SKM-1 treated with dmso at 0.1 percent for 144 hours (cell line): ENCODE results near the gene BRAP.
"Not testable (repeated sequence)": the region's sequence is repeated elsewhere in the genome, so short reads cannot be mapped to it uniquely, and the experiment has no call there.

ENCODE experiments used
- DNase-seq: peaks from one replicate; lab custom pipeline; 2025; ENCODE audit not compliant: unreplicated experiment; lab: John Stamatoyannopoulos, UW

The BRAP gene

DNA sequence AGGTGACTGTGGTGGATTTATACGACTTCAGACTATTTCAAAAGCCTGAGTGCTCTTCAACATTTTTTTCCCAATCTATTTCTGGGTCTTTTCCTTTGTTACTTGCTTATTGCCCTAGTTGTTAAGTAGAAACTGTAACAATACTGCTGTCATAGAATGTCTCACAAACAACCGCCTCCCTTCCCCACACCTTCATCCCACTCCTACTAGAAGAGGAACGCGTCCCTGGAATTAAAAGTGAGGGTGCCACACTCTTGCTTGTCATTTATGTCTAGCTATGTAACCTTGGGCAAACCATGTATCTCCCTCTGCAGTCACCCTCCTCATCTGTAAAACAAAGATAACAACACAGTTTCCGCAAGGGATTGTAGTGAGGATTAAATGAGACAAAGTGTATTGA lies 8.6 kb downstream of the BRAP start:
- no peak for DNase-seq

DNA sequence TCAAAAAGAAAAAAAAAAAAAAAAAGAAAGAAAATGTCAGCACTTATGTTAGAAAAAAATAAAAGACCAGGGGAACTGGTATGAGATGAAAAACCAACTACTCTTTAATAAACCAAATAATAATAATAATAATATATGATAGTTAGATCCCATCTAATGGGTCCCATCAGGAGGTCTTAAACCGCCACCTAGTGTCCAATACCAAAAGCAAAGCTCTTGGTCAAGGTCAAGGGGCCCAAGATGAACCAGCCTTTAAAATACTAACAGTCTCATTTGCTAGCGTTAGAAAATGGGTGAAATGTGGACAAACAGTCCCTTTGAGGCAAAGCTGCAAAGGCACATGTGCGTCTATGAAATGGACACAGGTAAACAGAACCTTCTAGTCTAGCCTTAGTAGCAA lies 12.3 kb downstream of the BRAP start:
- no peak for DNase-seq

DNA sequence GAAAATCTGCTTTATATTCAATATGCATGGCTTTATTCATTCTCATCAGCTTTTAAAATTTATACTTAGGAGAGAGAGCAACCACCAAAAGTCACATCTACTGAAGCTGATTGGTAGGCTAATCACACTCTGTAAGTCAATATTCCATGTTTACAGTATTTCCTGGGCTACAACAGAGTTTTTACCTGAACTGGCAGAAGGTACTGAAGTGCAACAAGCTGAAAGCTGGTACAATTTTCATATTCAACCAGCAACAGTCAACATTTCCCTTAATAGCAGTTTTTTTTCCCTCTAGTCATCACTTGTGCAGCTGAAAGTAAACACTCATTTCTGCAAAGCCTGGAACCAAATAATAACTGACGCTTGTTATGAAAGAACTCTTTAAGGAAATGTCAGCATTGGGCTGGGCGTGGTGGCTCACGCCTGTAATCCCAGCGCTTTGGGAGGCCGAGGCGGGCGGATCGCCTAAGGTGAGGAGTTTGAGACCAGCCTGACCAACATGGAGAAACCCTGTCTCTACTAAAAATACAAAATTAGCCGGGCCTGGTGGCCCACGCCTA lies 12.9 kb downstream of the BRAP start:
- DNase-seq: no peak

DNA sequence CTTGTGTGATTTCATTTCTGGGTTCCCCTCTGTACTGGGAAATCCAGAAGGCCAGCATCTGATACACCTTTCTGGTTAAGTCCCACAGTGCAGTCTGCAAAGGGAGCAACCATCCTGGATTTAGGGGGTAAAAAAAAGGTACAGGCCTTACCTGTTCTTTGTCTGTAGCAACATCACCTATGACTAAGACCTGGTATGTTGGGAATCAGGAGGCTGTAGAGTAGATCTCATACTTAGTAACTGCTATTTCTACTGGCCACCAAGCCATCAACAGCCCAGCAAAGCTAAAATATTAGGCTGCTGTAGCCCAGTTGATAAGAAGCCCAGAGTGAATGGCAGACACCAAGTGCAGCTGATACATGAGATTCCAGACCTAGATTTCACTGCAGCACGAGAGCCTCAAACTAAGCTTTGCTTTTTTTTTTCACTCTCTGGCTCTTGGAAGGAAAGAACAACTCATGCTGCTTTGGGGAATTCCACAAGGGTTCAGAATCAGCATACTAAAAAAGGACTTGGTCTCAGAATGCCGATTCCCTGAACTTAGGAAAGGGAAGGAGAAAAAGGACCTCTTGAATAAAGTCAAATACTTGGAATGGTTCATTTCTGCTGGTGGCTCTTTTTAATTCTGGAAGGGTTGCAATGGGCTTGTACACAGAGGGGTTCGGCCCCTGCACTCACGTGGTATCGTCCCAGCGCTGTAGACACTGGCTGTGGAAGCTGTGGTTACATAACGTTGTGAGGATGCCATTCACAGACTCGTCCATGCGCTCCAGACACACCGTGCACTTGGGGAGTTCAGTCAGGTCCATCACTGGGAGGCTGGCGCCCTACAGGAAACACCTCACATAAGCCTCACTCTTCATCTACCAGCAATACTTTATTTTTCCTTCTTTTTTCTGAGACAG lies 20.5 kb downstream of the BRAP start:
- DNase-seq: no peak

DNA sequence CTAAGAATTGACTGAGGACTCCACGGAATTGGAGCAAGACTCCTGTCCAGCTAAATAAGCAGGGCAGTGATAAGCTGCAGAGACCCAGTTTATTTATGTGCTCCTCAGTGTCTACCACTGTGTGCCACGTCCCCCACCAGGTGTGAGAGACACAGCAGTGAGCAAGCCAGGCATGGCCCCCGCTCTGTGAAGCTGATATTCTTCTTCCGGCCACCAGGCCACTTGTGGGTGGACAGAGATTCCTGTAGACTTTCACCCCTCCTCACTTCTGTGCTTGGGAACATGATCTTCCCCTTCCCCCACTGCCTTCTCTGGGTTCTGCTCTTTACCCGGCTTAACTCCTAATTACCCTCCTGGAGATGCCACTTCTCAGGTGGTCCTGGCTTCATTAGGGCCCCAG lies 21.3 kb downstream of the BRAP start:
- no peak for DNase-seq

DNA sequence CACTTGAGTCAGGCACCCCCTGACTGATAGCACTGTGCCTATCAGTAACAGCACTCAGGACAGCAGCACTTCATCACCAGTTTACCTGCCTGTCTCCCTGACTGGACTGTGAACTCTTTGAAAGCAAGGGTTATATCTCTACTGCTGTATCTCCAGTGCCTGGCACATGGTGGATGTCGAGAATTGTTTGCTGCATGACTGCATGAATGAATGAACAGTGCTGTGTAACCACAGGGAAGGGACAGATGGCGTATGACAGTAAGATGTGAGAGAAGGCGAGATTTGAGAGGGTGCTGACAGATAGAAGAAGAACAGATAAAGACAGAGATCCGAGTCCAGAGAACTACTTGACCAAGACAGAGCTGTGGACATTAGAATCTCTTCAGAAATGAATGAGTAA lies 29.7 kb downstream of the BRAP start:
- DNase-seq: no peak

DNA sequence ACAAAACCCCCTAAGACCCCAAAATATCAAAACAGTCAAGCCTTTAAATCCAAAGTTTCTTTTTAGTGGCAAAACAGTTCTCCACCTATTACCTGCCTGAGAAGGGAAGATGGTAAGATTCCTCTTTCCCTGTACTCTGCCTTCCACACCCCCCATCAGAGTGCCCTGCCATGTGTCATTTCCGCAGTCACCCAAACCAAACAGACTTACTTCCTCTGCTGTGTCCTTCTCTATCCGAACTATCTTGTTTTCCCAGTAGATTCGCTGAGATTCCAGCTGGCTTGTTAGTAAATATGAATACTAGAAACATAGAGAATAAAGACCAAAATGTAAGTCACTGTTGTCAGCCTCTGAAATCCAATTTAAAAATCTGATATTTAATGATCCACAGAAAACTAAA lies 30.4 kb downstream of the BRAP start:
- no peak for DNase-seq

DNA sequence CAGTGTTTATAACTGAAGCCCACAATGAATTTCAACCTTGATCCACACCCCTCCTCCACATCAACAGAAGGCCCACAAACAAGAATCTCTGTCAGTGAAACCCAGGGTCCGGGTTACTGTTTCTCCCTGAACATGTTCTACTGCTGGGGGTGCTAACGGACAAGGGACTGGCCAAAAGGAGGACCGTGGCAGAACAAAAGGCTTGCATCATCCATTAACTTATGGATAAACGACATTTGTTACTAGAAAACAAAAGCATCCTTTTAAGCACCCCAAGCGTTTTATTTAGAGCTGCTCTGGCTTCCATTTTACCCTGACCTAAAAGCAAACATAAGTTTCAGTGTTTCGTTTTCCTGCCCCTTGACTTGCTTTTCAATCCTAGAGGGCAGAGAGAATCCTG lies 32.2 kb downstream of the BRAP start:
- no peak for DNase-seq

DNA sequence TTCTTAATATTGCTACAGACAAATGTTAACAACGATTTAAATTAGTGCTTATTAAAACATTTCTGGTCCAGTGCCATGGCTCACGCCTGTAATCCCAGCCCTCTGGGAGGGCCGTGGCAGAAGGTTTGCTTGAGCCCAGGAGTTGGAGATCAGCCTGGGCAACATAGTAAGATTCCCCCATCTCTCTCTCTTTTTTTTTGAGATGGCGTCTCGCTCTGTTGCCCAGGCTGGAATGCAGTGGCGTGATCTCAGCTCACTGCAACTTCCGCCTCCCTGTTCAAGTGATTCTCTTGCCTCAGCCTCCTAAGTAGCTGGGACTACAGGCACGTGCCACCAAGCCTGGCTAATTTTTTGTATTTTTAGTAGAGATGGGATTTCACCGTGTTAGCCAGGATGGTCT lies 33.2 kb downstream of the BRAP start:
- DNase-seq: not testable (repeated sequence)

DNA sequence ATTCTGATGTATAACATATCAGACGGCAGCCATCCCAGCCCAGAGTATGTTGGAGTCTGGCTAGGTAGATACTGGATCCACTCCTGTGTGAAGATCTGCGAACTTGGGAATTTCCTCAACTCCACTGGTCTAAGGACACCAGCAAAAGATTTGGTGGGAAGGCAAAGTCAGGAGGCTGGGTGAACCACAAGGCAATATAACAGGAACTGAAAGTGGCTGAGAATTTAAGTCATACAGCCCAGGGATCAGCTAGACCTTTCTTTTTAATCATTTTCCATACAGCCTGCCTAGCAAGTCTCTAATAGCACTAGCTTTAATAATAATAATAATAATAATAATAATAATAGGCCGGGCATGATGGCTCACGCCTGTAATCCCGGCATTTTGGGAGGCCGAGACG lies 34.8 kb downstream of the BRAP start:
- no peak for DNase-seq

DNA sequence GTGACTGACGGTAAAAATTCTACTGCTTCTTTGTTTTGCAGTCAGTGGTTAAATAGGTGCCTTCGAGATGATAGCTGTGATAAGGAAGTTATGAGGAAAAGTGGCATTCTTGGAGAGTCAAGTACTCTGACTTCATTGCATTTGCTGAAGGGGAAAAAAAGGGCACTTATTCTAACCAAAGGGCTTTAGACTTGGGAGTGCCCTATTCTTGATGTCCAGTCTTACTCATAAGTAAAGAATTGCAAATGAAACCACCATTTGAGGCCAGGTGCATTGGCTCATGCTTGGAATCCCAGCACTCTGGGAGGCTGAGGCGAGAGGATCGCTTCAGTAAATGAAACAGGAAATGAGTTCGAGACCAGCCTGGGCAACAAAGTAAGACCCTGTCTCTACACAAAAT lies 40.3 kb downstream of the BRAP start:
- DNase-seq: no peak

DNA sequence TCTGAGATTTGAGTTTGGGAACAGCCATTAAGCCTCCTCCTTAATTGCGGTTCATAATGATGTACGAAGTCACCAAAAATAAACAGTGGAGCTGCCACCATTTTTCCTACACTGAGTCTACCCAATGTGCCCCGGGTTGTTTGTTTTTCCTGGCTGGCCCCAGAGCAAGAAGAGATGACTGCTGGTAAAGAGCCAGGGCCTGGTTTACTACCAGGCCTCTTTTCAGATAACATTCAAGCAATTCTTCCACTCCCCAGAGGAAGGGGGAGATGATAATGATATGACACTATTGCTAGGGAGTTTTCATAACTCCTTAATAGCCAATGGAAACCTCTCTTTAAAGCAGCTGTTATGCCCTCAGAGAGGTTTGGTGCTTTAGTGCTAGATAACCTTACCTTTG lies 42.3 kb downstream of the BRAP start:
- DNase-seq: no peak

DNA sequence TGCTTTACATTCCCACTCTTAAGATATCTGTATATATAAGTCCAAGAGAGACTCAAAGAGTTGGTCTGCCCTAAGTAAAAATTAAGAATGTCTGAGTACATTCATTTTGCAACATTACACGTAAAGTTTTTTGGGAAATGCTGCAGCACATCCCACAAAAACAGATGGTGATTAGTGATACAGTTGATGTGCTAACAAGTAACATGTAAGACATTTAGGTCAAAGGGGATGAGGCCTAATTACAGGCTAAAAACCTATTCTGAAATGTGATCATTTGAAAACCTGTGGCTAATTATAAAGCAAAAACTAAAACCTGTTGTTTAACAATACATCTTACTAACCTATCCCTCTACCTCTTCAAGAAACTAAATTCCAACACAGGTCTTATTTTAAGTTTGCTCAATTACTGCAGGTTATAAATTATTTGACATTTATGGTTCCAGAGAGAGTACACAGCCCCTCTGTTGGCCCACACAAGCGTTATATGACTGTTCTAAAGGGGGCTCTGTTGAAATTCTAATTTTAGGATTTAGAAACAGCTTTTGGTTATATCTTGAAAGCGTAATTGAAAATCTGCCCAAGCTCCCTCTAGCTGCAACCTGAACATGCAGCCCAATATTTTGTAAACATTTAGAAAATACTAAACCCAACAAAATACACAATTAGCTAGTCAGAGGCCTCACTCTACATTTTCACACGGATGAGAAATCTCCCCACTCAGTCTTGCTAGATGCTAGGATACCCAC lies 42.9 kb downstream of the BRAP start:
- no peak for DNase-seq

DNA sequence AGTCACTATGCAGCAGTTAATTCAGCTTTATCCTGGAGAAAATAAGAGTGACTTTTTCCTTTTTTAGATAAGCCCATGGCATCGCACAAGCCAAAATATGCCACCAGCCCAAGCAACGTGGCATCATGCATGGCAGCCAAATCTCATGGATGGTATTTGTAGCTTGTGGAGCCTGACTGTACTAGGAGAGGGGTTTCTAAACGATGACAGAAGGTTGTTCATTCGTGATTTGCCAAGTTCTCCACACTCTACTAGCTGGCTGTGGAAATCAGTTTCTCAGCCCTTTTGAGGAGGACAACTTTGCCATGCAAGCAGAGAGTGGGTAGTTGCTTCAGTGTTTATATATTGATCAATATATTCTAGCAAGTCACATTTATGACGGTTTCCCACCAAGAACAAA lies 45.2 kb downstream of the BRAP start:
- DNase-seq: no peak

DNA sequence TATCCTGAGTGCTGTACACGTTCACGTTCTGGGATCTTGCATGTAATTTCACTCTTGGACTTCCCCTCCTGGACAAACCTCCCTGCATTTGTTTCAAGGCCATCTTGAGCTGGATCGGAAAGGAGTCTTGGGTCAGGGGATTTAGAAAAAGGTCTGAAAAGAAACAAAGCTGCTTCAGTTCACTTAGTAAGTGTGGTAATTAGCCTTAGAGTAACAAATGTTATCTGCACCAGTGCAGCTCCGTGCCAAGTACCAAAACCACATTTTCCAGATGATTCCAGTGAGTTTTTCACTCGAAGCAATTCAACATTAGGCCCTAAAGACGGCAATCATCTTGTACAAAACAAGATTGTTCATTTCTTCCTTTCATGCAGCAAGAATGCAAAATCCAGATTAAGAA lies 47.2 kb downstream of the BRAP start:
- DNase-seq: no peak

DNA sequence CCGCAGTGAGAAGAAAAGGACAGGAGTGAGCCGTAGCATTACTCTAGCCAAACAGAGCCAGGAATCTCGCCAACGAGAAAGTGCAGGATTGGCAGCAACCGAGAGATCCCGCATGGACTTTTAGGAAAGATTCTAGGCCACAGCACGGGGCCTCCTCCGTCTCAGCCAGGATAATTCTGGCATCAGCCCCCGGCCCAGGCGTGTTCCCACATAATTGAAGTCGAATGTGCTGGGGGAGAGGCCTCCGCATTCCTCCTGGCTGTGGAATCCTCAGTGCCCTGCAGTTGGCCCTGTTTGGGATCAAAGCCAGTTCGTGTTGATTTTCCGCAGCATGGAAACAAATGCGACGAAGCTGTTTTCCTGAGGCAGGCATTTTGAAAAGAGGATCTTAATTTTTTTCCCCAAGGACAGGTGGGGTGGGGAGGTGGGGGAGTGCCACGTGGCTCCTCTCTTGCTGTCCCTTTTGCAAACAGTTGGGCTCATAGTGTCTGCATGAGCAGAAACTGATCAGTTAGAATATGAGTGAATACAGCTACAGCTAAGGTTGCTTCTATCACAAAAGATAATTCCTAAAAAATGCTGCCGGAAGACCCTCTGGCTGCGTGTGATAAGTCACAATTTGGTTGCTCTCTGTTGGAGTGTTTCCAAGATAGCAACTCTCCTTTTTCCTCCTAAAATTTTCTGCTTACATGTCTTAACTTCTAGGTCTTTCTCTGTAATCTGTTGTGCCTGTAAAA lies 49.4 kb downstream of the BRAP start:
- DNase-seq: no peak

DNA sequence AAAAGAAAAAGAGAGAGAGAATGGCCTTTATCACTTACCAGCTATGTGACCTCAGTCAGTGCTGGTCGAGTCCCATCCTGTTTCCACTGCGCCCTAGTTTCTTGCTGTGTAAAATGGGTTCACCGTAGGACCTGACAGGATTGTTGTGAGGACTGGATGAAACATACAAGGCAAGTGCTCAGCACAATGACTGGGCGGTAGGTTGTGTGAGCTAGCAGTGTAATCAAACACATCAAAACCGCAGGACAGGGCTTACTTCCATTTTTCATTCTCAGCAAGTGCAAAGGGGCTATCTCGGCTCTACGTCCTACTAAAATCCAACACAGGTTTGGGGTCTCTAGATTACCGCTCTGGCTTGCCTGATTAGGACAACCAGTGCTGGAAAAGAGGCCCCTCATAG lies 50.2 kb downstream of the BRAP start:
- DNase-seq: no peak

DNA sequence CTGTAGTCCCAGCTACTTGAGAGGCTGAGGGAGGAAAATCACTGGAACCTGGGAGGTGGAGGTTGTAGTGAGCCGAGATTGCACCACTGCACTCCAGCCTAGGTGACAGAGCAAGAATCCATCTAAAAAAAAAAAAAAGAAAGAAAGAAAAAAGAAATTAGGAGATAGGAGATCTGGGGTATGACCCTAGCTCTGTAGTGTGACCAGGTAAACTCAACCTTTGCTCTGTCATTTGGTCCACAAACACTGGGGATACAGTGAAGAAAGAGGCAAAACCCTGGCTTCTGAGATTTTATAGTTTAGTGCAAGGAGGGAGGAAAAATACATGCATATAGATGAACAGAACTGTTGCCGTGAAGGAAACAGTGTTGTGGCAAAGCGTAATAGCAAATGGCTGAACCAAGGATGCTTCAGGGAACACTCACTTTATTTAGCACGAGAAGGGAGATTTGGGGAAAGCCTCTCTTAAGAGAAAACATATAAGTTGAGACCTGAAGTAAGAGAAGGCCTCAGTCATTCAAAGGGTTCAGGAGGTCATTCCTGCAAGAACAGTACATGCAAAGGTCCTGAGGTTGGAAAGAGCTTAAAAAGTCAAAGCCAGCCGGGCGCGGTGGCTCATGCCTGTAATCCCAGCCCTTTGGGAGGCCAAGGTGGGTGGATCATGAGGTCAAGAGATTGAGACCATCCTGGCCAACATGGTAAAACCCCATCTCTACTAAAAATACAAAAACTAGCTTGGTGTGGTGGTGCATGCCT lies 57.1 kb downstream of the BRAP start:
- no peak for DNase-seq

DNA sequence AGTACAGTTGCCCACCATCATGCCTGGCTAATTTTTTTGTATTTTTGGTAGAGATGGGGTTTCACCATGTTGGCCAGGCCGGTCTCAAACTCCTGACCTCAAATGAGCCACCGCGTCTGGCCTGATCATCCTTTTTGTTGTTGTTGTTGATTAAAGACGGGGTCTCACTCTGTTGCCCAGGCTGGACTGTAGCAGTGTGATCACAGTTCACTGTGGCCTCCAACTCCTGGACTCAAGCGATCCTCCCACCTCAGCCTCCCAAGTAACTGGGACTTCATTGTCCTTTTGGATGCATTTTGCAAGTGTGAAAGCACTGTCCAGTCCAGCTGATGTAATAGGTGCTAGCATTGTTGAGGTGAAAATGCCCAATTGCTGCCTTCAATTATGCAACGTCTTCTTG lies 59.5 kb downstream of the BRAP start:
- DNase-seq: no peak

DNA sequence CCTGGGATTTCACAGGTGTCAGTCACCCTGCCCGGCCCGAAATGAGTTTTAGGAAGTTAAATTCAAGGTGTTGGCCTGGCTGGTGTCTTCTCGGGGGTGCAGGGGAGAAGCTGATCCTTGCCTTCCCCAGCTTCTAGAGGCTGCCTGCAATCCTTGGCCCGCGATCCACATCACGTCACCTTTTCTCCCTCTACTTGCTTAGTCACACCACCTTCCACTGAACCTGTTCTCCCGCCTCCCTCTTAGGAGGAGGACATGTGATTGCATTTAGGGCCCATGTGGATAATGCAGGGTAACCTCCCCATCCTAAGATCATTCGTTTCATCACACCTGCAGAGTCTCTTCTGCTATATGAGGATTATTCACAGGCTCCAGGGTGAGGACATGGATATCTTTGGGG lies 61.2 kb downstream of the BRAP start:
- DNase-seq: no peak

DNA sequence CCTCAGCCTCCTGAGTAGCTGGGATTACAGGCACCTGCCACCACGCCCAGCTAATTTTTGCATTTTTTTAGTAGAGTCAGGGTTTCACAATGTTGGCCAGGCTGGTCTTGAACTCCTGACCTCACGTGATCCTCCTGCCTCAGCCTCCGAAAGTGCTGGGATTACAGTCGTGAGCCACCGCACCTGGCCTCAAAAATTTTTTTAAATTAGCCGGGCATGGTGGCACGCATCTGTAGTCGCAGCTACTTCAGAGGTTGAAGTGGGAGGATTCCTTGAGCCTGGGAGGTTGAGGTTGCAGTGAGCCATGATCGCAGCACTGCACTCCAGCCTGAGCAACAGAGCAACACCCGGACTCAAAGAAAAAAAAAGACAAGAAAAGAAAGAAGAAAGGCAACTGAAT lies 67.9 kb downstream of the BRAP start:
- not testable (repeated sequence) for DNase-seq
